HepG2 (cell line): ENCODE data around the gene ATP6V1F. TPM values are rescaled to one million over a fixed set of nuclear protein-coding genes. Genes with fewer than 3 reads are reported as not detected.

Experiments
- DNMT1 ChIP-seq: sonication (generic); formaldehyde crosslinking; IDR thresholded peaks from 2 replicates; pipeline ENCODE4 v1.5.1; 2020; ENCODE audit warnings: mild to moderate bottlenecking, missing genetic modification reagents
- GATAD2A ChIP-seq: IDR thresholded peaks from 2 replicates; pipeline ENCODE4 v1.6.1; 2016
- JUNB ChIP-seq: sonication (generic); formaldehyde crosslinking; IDR thresholded peaks from 2 replicates; pipeline ENCODE4 v1.8.0; 2022; ENCODE audit warnings: missing genetic modification reagents, mild to moderate bottlenecking, borderline replicate concordance
- KLF16 ChIP-seq, 2 experiments: sonication (generic) in 1 of 2; formaldehyde crosslinking in 1 of 2; IDR thresholded peaks; 2 replicates each; pipeline versions ENCODE4 v1.6.1 to v1.8.0; 2016 to 2023; ENCODE audit warnings: missing genetic modification reagents in 2 of 2, missing compliant biosample characterization in 1 of 2
- MAF1 ChIP-seq: sonication (generic); formaldehyde crosslinking; IDR thresholded peaks from 2 replicates; pipeline ENCODE4 v1.5.0; 2020; ENCODE audit warnings: missing genetic modification reagents, borderline replicate concordance
- MAFG ChIP-seq: sonication (generic); formaldehyde crosslinking; IDR thresholded peaks from 2 replicates; pipeline ENCODE4 v1.5.1; 2020; ENCODE audit warnings: mild to moderate bottlenecking, missing genetic modification reagents
- MED1 ChIP-seq: sonication (generic); formaldehyde crosslinking; IDR thresholded peaks from 2 replicates; pipeline ENCODE4 v1.4.0; 2020; ENCODE audit warnings: missing genetic modification reagents
- RARA ChIP-seq: IDR thresholded peaks from 2 replicates; pipeline ENCODE4 v1.6.1; 2016; ENCODE audit warnings: missing genetic modification reagents, missing compliant biosample characterization
- SUZ12 ChIP-seq: fragments of 150-350 bp; IDR thresholded peaks from 2 replicates; pipeline ENCODE4 v1.6.1; 2014; ENCODE audit warnings: low read depth, low read length
- TEAD3 ChIP-seq: optimal IDR thresholded peaks from 2 replicates; pipeline ENCODE3; 2016; ENCODE audit warnings: borderline replicate concordance
- ZFX ChIP-seq: sonication (generic); formaldehyde crosslinking; IDR thresholded peaks from 2 replicates; pipeline ENCODE4 v1.4.0; 2020; ENCODE audit warnings: mild to moderate bottlenecking, low read depth, missing genetic modification reagents, moderate library complexity
- ZNF530 ChIP-seq: sonication (generic); formaldehyde crosslinking; IDR thresholded peaks from 2 replicates; pipeline ENCODE4 v1.5.0; 2020; ENCODE audit warnings: low read depth, mild to moderate bottlenecking, missing genetic modification reagents
- ZNF660 ChIP-seq: sonication (generic); formaldehyde crosslinking; IDR thresholded peaks from 2 replicates; pipeline ENCODE4 v1.5.1; 2020; ENCODE audit warnings: mild to moderate bottlenecking, low read depth, missing genetic modification reagents, borderline replicate concordance
- ZNF747 ChIP-seq: sonication (generic); formaldehyde crosslinking; IDR thresholded peaks from 2 replicates; pipeline ENCODE4 v1.8.1; 2023; ENCODE audit warnings: missing genetic modification reagents, mild to moderate bottlenecking, borderline replicate concordance
- ZNF772 ChIP-seq: sonication (generic); formaldehyde crosslinking; IDR thresholded peaks from 2 replicates; pipeline ENCODE4 v1.5.0; 2020; ENCODE audit warnings: mild to moderate bottlenecking, missing genetic modification reagents
- polyA plus RNA-seq, 8 experiments: library from polyadenylated mRNA; depleted of rRNA in 3 of 8; stranded (reverse) in 7 of 8; unstranded in 1 of 8; fragments of >200 nt; fragmentation: Illumina TruSeq in 4 of 8; extraction: Trizol in 4 of 8; gene quantifications; 2 replicates each; pipeline versions ENCODE4 v1.2.1 to v1.2.3, GENCODE V29; 2011 to 2016; ENCODE audit warnings: low read depth in 4 of 8, missing spikeins in 1 of 8, mixed read lengths in 1 of 8; ENCODE audit not compliant: insufficient read depth in 1 of 8
- total RNA-seq, 5 experiments: library from RNA; depleted of rRNA; stranded (reverse); fragments of >200 nt; fragmentation: Illumina TruSeq; extraction: Trizol; gene quantifications; 2 replicates each; pipeline ENCODE4 v1.2.3, GENCODE V29; 2016; ENCODE audit warnings: low read depth in 1 of 5
- TF ChIP-seq, protein P1 (sequence below): sonication (generic); formaldehyde crosslinking; IDR thresholded peaks from 2 replicates; pipeline ENCODE4 v1.4.0; 2020; ENCODE audit warnings: missing genetic modification reagents, borderline replicate concordance
- TF ChIP-seq, protein P2 (sequence below): sonication (generic); formaldehyde crosslinking; IDR thresholded peaks from 2 replicates; pipeline ENCODE4 v1.5.0; 2020; ENCODE audit warnings: missing genetic modification reagents
- TF ChIP-seq, protein P3 (sequence below): IDR thresholded peaks from 2 replicates; pipeline ENCODE4 v1.6.1; 2016; ENCODE audit warnings: missing compliant biosample characterization, missing genetic modification reagents, borderline replicate concordance
- TF ChIP-seq, protein P4 (sequence below): IDR thresholded peaks from 2 replicates; pipeline ENCODE4 v1.6.1; 2016; ENCODE audit warnings: mild to moderate bottlenecking
- TF ChIP-seq, protein P5 (sequence below): IDR thresholded peaks from 2 replicates; pipeline ENCODE4 v1.6.1; 2012; ENCODE audit warnings: low read length, improper control_type of control experiment

ATP6V1F gene
- total and polyA plus RNA-seq, 2 of the 13 experiments (the other 11 are each of a cell fraction or from before 2014, with no cell fraction given), result 87.2 to 132 TPM

DNA sequence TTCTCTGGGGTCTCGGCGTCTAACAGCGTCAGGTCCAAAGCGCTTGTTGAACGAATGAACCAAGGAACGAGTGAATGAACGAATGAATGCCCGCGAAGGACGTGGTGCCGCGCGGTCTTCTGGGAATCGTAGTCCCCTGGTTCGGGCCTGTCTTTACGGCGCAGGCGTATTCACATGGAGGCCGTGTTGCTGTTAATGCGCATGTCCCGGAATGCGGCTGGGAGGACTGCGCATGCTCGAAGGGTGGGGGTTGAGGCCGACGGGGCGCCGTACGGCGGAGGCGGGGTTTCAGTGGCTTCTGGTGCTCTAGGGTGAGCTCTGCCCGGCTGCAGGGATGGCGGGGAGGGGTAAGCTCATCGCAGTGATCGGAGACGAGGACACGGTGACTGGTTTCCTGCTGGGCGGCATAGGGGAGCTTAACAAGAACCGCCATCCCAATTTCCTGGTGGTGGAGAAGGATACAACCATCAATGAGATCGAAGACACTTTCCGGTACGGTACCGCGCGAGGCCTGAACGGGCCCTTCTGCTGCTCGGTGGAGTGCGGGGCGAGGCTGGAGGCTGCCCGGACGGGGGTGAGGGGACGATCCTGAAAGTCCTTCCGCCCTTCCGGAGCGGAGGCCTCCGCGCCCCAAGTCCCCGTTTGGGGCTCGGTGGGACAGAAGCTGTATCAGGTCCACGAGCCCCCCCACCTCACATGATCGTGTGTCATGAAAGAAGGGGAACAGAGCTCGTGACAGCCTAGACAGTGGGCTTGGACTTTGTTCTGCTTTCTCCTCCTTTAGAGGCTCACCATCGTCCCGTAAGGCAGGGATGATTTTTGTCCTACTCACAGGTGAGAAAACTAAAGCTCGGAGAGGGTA, at the start of gene ATP6V1F (continued):
- TF ChIP-seq, protein P1, sequence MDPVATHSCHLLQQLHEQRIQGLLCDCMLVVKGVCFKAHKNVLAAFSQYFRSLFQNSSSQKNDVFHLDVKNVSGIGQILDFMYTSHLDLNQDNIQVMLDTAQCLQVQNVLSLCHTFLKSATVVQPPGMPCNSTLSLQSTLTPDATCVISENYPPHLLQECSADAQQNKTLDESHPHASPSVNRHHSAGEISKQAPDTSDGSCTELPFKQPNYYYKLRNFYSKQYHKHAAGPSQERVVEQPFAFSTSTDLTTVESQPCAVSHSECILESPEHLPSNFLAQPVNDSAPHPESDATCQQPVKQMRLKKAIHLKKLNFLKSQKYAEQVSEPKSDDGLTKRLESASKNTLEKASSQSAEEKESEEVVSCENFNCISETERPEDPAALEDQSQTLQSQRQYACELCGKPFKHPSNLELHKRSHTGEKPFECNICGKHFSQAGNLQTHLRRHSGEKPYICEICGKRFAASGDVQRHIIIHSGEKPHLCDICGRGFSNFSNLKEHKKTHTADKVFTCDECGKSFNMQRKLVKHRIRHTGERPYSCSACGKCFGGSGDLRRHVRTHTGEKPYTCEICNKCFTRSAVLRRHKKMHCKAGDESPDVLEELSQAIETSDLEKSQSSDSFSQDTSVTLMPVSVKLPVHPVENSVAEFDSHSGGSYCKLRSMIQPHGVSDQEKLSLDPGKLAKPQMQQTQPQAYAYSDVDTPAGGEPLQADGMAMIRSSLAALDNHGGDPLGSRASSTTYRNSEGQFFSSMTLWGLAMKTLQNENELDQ, result no peak; the same call in 1 of the 2 replicates
- TF ChIP-seq TEAD3 (CRISPR knock-in tag) (peak; percentile 87), SUZ12 (peak; percentile 44; the same call in 1 of the 2 replicates), ZNF660 (CRISPR knock-in tag) (no peak), ZNF530 (no peak), MED1 (no peak), DNMT1 (CRISPR knock-in tag) (peak; percentile 62; the same call in 1 of the 2 replicates), MAFG (CRISPR knock-in tag) (no peak), GATAD2A (CRISPR knock-in tag) (no peak), RARA (CRISPR knock-in tag) (no peak), ZFX (CRISPR knock-in tag) (peak; percentile 90), KLF16 (CRISPR knock-in tag; IDR thresholded peaks at IDR 0.05) (no peak; a peak in 2 of 4 replicates), ZNF747 (no peak), ZNF772 (CRISPR knock-in tag) (peak; percentile 54; the same call in 1 of the 2 replicates), JUNB (CRISPR knock-in tag) (no peak), MAF1 (no peak)
- TF ChIP-seq, protein P2, sequence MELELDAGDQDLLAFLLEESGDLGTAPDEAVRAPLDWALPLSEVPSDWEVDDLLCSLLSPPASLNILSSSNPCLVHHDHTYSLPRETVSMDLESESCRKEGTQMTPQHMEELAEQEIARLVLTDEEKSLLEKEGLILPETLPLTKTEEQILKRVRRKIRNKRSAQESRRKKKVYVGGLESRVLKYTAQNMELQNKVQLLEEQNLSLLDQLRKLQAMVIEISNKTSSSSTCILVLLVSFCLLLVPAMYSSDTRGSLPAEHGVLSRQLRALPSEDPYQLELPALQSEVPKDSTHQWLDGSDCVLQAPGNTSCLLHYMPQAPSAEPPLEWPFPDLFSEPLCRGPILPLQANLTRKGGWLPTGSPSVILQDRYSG (CRISPR knock-in tag), result no peak
- TF ChIP-seq, protein P3, sequence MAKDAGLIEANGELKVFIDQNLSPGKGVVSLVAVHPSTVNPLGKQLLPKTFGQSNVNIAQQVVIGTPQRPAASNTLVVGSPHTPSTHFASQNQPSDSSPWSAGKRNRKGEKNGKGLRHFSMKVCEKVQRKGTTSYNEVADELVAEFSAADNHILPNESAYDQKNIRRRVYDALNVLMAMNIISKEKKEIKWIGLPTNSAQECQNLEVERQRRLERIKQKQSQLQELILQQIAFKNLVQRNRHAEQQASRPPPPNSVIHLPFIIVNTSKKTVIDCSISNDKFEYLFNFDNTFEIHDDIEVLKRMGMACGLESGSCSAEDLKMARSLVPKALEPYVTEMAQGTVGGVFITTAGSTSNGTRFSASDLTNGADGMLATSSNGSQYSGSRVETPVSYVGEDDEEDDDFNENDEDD (CRISPR knock-in tag), result peak; percentile 76
- TF ChIP-seq, protein P4, sequence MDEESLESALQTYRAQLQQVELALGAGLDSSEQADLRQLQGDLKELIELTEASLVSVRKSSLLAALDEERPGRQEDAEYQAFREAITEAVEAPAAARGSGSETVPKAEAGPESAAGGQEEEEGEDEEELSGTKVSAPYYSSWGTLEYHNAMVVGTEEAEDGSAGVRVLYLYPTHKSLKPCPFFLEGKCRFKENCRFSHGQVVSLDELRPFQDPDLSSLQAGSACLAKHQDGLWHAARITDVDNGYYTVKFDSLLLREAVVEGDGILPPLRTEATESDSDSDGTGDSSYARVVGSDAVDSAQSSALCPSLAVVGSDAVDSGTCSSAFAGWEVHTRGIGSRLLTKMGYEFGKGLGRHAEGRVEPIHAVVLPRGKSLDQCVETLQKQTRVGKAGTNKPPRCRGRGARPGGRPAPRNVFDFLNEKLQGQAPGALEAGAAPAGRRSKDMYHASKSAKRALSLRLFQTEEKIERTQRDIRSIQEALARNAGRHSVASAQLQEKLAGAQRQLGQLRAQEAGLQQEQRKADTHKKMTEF, result peak; percentile 36
- TF ChIP-seq, protein P5, sequence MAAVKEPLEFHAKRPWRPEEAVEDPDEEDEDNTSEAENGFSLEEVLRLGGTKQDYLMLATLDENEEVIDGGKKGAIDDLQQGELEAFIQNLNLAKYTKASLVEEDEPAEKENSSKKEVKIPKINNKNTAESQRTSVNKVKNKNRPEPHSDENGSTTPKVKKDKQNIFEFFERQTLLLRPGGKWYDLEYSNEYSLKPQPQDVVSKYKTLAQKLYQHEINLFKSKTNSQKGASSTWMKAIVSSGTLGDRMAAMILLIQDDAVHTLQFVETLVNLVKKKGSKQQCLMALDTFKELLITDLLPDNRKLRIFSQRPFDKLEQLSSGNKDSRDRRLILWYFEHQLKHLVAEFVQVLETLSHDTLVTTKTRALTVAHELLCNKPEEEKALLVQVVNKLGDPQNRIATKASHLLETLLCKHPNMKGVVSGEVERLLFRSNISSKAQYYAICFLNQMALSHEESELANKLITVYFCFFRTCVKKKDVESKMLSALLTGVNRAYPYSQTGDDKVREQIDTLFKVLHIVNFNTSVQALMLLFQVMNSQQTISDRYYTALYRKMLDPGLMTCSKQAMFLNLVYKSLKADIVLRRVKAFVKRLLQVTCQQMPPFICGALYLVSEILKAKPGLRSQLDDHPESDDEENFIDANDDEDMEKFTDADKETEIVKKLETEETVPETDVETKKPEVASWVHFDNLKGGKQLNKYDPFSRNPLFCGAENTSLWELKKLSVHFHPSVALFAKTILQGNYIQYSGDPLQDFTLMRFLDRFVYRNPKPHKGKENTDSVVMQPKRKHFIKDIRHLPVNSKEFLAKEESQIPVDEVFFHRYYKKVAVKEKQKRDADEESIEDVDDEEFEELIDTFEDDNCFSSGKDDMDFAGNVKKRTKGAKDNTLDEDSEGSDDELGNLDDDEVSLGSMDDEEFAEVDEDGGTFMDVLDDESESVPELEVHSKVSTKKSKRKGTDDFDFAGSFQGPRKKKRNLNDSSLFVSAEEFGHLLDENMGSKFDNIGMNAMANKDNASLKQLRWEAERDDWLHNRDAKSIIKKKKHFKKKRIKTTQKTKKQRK, result no peak
